ENCODE measurements around the gene GVQW3.

GVQW3 gene

DNA sequence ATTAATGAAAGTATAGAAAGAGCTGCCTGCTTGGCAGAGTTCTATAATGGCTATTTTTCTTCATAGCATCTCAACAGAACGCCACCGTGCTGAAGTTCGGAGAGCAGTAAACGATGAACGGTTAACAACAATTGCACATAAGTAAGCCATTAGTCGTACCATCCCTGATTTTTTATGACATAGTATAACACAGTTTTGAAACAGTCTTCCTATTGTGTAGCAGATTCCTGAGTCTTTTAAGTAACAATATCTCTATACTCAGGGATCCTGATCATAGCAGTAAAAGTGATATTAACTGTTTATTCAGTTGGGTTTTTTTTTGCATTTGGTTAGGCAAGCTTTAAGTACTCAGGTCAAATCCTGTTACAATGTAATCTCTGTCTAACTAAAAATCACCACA is 72.1 kb downstream of the GVQW3 start:
- no peak for DNase-seq

- no peak for DNase-seq
These were observed 74.2 kb downstream of the GVQW3 start for GRCh38 chr11:76455331-76455730.

- DNase-seq, result no peak
These were observed 74.8 kb downstream of the GVQW3 start for GRCh38 chr11:76455931-76456330.

GRCh38 chr11:76456571-76456970 is 75.4 kb downstream of the GVQW3 start:
- no peak for DNase-seq

Measured in hematopoietic multipotent progenitor cell treated with erythropoietin and hydrocortisone succinate and interleukin-3 and kit ligand, for 8 days (in vitro differentiated cells).